Measurements from ENCODE around the gene RAD51AP2.
"Not testable (repeated sequence)": the region's sequence is repeated elsewhere in the genome, so short reads cannot be mapped to it uniquely, and the experiment has no call there.

The RAD51AP2 gene

DNA sequence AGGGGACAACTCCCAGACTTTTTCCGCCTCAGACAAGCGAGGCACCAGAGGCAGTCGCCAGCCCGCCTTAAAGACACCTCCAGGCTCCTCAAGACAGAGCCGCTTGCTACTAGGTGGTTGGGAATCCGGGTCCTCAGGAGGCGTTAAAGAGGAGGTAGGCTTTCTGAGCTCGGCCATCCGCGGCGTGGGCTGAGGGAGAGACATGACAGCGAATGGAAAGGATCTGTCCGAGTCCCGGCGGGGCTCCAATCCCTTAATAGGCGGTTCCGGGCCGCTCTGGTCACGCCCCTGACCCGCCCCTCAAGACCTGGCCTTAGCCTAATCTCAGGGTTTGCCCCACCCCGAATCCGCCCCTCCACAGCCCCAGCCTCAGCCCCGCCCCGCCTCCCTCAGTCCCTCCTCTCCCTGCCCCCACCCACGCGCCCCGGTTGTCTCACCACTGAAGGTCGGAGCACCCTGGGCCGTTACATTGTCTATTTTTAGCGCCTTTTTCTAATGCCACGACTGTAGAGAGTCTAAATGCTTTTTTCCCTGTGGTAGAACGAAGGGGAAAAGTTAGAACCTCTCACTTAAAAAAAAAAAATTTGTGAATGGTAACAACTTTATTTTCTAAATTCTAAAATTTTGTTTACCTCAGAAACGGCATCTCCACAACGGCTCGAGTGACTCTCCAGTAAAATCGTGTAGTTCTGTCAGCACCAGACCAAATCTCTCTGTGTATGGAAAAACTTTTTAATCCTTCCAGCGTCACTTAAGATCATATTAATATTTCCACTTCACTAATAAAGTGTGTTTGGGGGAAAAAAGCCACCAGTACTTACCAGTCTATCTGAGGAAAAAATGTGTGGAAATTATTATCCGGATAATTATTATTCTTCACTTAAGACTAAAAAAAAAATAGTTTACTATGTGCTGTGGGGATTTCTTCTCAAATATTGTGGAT, at the start of gene RAD51AP2:
TSS of gene RAD51AP2 (minus strand) at position 229 of the 943 bp plus-strand sequence. CDS start at position 204, 25 bp downstream.
- no peak for DNase-seq

GRCh38 chr2:17565726-17566125, 47.5 kb upstream of the RAD51AP2 start:
- not testable (repeated sequence) for DNase-seq

- no peak for DNase-seq
These were observed 40.6 kb upstream of the RAD51AP2 start for GRCh38 chr2:17558878-17559277.

DNA sequence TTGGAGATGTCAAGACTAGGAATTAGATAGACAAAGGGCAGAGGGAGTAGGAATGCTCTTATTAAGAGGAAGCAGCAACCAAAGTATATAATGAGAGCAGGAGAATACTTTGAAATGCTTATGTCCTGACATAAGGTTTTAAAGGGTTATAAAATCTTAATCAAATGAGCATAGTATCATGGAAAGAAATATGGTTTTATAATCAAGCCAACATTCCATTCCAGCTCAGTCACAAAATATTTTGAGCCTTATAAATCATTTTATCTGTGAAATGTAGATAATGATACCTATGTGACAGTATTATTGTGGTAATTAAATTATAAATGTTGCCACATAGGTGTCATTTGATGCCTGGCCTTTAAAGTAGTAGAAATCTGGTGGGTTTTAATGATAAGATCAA, 39.8 kb upstream of the RAD51AP2 start:
- DNase-seq: no peak

DNA sequence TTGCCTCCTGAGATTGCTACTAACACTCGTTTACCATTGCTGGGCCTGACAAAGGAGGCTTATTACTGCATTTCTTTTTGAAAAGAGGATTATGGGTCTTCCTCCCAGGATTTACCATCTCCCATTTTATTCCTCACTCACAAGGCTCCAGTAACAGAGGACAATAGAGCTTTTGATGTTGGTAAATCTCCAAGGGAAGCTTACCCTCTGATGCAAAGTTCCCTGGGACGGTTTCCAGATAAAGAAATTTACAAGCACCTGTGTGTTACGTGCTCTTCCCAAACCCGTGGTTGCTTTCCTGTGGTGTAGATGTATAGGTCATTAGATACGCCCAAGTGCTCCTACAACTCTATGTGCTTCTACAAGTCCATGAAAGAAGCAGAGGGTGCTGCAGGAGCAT, 39.4 kb upstream of the RAD51AP2 start:
- DNase-seq: no peak

DNA sequence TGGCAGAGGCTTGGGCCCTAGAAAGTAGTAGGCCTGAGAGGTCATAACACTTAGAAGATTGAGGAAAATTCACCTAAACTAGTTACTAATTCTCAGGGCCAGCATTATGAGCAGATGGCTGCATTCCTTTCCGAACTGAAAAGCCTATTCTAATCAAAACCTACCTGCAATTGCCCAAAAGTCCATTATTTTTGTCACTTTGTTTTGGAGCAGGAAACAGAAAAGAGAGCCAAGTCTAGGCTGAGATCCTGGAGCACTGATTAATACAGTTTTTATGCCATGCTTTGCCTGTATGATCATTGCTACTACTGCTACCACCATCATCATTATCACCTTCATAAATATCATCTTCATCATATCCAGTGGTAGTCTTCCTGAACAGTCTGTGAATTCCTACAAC, 36.9 kb upstream of the RAD51AP2 start:
- no peak for DNase-seq

GRCh38 chr2:17550907-17551306, 32.7 kb upstream of the RAD51AP2 start:
- DNase-seq: no peak

DNA sequence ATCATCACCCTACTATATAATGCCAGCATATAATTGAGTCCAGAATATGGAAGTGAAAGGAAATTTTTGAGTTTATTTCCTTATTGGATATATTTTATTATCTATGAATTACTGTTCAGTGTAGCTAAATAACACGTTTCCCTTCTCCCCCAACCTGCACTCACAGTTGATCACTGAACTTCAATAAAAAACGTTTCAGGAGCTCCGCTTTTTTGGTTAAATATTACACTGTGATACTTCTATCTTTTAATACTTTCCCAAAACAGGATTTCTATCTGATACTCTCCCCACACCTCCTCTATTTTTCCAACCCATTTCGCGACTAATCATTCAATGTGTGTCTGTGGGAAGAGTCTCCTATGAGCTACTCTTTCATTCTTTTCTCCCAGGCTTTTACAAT, 29.5 kb upstream of the RAD51AP2 start:
- DNase-seq: no peak

GRCh38 chr2:17547237-17547636, 29.0 kb upstream of the RAD51AP2 start:
- no peak for DNase-seq

GRCh38 chr2:17545680-17546613, 27.7 kb upstream of the RAD51AP2 start:
- no peak for DNase-seq

- DNase-seq: no peak
These were observed 26.0 kb upstream of the RAD51AP2 start for GRCh38 chr2:17544256-17544655.

- no peak for DNase-seq
These were observed 25.6 kb upstream of the RAD51AP2 start for GRCh38 chr2:17543848-17544247.

DNA sequence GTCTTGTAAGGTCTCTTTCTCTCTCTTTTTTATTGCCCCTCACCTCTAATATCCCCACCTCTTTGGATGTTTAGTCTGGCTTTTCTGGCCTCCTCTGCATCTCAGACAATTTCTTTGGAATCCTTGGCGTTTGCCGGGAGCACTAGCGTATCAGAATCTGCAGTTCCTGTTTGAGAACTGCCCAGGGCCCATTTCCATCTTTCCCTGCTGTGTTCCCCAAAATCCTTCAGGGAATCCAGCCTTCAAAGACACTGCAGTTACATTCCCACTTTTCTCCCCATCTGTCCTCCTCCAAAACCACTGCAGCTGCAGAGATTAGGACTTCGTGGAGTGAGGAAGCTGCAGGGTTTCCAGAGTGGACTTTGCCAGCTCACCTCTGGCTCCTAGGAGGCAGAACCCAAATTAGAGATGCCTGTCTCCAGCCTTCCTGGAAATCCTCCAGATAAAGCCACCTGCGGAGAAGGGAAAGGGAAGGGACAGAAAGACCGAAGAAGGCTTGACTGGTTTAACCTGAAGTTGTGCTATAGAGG, 25.0 kb upstream of the RAD51AP2 start:
- DNase-seq: no peak

- no peak for DNase-seq
These were observed 24.2 kb upstream of the RAD51AP2 start for GRCh38 chr2:17542471-17542870.

GRCh38 chr2:17541531-17541950, 23.3 kb upstream of the RAD51AP2 start:
- no peak for DNase-seq

GRCh38 chr2:17540813-17541530, 22.7 kb upstream of the RAD51AP2 start:
- no peak for DNase-seq

DNA sequence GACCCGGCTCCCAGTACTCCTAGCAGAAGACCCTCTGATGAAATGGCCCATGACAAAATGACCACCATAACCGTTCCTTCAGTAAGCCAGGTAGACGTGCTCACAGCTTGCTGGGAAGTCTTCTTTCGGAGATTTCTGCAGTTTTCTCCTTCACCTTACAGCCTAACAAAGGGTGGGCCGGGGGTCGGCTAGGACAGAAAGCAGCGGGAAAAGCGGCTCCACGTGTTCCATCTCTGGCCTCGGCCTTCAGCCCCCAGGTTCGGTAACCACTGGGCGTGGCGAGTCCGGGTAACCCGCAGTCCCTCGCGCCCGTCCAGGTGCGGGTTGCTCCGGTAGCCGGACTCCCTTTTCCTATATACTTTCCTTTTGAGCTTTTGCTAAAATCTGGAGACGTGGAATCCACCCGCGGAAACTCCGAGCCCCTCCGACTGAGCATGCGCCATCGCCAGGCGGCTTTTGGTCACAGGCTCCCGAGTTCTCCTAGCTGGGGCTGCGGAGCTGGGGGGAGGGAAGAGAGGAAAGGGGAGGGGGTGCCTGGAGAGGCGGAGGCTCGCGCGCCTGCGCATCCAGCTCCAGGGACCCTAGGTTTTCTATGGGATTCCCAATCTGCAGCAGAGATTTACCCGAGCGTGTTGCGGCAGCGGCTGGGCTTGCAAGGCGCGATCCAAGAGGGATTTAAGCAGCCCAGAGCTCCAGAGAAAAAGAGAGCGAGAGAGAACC, 22.0 kb upstream of the RAD51AP2 start, which contains the start of gene VSNL1:
TSS of gene VSNL1 (plus strand) at position 604 of the 720 bp plus-strand sequence. CDS start 51,379 bp downstream, outside the sequence.
- DNase-seq: no peak

DNA sequence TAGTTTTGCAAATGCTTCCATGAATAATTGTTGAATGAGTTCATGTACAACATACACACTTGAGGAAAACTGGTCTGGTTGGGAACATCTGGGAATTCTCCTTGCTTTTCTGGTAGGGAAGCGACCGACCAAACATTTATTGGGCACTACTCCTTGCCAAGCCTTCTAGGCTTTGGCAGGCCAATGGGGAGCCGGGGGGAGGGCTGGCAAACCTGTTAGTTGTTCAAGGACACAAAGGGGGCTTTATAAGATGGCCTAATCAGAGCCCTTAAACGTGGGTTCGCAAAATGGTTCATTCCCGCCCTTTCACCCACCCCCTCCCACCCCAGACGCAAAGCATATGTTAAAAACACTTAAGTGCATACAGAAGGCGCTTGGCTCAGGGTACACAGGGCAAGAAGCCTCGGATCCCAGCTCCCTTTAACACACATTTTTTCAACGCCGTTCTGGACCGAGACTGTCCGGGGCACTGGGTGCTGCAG, 21.4 kb upstream of the RAD51AP2 start:
- no peak for DNase-seq

DNA sequence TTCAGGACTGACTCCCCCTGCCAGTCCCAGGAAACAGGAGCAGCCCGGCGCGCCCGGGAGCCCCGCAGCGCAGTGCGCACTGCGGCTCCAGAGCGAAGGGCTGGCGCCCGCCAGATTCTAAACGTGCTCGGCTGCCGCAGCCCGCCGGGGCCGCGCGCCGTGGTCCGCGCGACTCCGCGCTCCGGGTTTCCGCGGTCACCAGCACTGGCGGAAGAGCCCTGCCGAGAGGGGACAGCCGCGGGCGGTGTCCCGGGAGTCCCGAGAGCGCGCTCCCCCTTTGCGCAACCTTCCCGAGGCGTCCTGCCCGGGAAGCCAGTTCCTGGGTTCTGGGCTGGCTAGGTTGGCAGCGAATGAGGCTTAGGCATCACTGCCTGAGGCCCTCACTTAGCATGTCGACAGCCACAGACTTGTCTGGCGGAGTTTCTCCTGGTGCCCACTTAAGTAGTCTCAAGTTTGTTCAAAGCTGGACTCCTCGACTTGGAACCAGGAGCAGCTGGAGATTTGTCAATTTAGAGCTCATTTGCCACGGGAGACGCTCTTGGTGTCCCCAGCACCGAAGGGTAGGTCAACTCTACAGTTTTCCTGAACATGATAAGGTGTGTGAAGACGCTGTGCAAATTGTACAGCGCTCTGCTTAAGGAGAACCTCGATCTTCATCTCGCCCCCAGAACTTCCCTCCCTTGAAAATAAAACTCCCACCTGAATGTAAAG, 20.8 kb upstream of the RAD51AP2 start:
- no peak for DNase-seq

- no peak for DNase-seq
These were observed 20.0 kb upstream of the RAD51AP2 start for GRCh38 chr2:17538022-17538843.

Data from activated CD4-positive, alpha-beta T cell treated with anti-CD3 and anti-CD28 coated beads, Interleukin-2, amount 50 U/mL, for 1 hour (primary cell).